Sigmoid colon (tissue), 4 donors: ENCODE results near the gene THSD8.

ENCODE experiments used
- POLR2AphosphoS5 ChIP-seq, 4 donors: sonication (generic); formaldehyde crosslinking; IDR thresholded peaks; one replicate each; pipeline ENCODE4 v1.6.1; 2017; ENCODE audit warnings: antibody characterized with exemption in 4 of 4
- TF ChIP-seq, protein P1 (sequence below), 4 experiments: fragments of 450-650 bp in 3 of 4; fragments of 200-600 bp in 1 of 4; IDR thresholded peaks; one replicate each; pipeline ENCODE4 v1.5.1; 2016 to 2019; ENCODE audit warnings: antibody characterized with exemption in 4 of 4, mild to moderate bottlenecking in 3 of 4, moderate library complexity in 2 of 4

DNA sequence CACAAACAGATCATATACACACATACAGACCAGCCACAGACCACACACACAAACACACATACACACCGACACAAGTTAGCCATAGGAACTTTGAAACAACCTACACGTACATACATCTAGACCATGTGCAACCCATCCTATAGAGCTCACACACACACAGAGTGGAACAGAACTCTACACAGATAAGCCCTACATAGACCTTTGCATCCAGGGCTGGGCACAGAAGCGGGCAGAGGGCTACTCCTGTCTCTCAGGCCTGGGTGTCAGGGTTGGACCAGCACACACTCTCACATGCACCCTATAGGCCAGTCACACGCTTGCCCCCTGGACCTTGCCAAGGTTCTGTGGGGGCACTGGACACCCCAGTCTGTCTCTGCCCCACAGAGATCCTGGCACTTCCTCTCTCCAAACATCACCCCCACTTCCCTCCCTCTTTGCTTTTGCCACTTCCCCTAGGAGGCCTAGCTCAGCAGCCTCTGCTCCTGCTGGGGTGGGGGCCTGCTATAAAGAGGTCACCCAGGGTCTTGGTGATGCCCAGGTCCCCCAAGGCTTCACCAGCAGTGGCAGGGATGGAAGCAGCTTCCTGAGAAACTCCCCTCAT, 16.3 kb upstream of the THSD8 start:
- TF ChIP-seq, protein P1, sequence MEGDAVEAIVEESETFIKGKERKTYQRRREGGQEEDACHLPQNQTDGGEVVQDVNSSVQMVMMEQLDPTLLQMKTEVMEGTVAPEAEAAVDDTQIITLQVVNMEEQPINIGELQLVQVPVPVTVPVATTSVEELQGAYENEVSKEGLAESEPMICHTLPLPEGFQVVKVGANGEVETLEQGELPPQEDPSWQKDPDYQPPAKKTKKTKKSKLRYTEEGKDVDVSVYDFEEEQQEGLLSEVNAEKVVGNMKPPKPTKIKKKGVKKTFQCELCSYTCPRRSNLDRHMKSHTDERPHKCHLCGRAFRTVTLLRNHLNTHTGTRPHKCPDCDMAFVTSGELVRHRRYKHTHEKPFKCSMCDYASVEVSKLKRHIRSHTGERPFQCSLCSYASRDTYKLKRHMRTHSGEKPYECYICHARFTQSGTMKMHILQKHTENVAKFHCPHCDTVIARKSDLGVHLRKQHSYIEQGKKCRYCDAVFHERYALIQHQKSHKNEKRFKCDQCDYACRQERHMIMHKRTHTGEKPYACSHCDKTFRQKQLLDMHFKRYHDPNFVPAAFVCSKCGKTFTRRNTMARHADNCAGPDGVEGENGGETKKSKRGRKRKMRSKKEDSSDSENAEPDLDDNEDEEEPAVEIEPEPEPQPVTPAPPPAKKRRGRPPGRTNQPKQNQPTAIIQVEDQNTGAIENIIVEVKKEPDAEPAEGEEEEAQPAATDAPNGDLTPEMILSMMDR (IDR thresholded peaks at IDR 0.05), result no peak
- peak in 1 of 4 donors; percentile 14 for TF ChIP-seq POLR2AphosphoS5 (IDR thresholded peaks at IDR 0.05)
